A673 (cell line): ENCODE results near the gene ISOC2.

Source experiments
- EZH2 ChIP-seq: fragments of 200-600 bp; sonication (generic); IDR thresholded peaks from 2 replicates; pipeline ENCODE4 v1.6.1; 2017; ENCODE audit warnings: borderline replicate concordance, low read depth, mild to moderate bottlenecking, mixed read lengths, antibody characterized with exemption, low read length; ENCODE audit not compliant: poor library complexity, severe bottlenecking
- TF ChIP-seq, protein P1 (sequence below): fragments of 300-800, 200-600 bp; sonication (generic); conservative IDR thresholded peaks from 2 replicates; pipeline ENCODE4 v1.5.1; 2017; ENCODE audit warnings: low read depth, mild to moderate bottlenecking, antibody characterized with exemption, low read length, moderate library complexity, mixed read lengths

GRCh38 chr19:55482156-55482961, 20.9 kb upstream of the ISOC2 start:
- TF ChIP-seq, protein P1, sequence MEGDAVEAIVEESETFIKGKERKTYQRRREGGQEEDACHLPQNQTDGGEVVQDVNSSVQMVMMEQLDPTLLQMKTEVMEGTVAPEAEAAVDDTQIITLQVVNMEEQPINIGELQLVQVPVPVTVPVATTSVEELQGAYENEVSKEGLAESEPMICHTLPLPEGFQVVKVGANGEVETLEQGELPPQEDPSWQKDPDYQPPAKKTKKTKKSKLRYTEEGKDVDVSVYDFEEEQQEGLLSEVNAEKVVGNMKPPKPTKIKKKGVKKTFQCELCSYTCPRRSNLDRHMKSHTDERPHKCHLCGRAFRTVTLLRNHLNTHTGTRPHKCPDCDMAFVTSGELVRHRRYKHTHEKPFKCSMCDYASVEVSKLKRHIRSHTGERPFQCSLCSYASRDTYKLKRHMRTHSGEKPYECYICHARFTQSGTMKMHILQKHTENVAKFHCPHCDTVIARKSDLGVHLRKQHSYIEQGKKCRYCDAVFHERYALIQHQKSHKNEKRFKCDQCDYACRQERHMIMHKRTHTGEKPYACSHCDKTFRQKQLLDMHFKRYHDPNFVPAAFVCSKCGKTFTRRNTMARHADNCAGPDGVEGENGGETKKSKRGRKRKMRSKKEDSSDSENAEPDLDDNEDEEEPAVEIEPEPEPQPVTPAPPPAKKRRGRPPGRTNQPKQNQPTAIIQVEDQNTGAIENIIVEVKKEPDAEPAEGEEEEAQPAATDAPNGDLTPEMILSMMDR: no peak
- TF ChIP-seq EZH2: no peak
